DMS114 treated with DMSO at 0.1 percent for 48 hours (cell line): Measurements from ENCODE around the gene RASA3.
A peak's percentile ranks its signal among the peaks of the same experiment; 100 is the strongest.
"Not testable (repeated sequence)": the region's sequence is repeated elsewhere in the genome, so short reads cannot be mapped to it uniquely, and the experiment has no call there.

Experiments used
- DNase-seq: peaks from one replicate; lab custom pipeline; 2025; ENCODE audit not compliant: unreplicated experiment; lab: John Stamatoyannopoulos, UW

Gene RASA3

GRCh38 chr13:114103801-114104654, 28.4 kb downstream of the RASA3 start:
- no peak for DNase-seq

DNA sequence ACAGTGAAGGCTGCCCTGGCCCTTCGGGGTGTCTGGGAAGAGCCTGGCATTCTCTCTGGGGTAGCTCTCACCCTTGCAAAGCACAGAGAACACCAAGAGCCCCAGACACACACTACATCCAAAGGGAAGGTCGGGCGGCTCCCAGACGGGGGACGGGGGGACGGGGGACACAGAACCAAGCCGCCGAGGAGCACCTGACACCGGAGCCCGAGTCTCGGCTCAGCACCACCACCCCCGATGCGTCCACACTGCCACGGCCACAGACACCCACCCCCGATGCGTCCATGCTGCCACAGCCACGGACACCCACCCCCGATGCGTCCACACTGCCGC, 29.2 kb downstream of the RASA3 start:
- DNase-seq, result not testable (repeated sequence)

- DNase-seq, result no peak
Observed at GRCh38 chr13:114102521-114103288, 29.7 kb downstream of the RASA3 start.

DNA sequence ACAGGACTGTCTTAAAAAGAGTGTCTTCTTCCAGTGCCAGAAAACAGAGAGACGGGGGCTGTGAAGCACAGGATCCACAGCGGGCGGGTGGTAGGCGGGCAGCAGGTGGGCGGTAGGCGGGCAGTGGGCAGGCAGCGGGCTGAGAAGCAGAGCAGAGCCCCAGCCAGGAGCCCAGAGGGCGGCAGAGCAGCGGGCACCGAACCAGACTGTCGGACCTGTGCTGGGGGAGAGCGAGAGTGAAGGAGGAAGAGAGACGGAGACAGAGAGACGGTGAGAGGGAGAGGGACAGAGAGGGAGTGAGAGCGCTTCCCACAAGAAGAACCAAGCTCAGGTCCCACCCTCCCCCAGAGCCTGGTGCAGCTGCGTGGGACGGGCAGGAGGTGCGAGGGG, 30.3 kb downstream of the RASA3 start:
- no peak for DNase-seq

DNA sequence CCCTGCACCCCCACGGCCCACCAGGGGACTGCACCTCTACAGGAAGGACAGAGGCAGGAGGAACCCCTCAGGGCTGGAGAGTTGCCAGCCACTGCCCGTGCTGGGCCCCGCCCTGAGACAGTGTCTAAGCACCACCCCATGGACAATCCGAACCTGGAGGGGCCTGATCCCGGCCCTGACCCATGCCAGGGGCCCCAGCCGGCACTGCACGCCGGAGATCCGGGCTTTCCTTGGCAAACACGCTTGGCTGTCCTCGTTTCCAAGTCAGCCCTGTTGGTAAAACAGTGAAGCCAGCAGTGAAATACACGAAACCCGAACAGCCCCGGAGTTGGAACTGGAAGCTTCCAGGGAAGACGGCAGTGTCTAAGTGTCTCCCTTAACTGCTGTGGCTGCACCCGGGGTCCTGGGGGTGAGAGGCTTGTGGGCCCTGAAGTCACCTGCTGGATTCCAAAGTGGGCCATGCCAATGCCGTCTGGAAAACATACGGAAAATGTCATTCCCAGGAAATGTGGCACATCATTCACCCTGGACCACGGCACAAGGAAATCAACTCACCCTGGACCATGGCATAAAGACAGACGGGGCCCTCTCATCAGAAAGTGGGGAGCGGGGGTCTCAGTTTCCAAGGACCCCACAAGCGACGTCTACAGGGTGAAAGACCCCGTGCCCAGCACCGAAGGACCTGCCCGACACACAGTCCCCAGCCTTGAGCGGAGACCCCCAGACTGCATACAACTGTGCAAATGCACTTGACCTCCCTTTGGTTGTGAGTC, 30.9 kb downstream of the RASA3 start:
- no peak for DNase-seq

DNA sequence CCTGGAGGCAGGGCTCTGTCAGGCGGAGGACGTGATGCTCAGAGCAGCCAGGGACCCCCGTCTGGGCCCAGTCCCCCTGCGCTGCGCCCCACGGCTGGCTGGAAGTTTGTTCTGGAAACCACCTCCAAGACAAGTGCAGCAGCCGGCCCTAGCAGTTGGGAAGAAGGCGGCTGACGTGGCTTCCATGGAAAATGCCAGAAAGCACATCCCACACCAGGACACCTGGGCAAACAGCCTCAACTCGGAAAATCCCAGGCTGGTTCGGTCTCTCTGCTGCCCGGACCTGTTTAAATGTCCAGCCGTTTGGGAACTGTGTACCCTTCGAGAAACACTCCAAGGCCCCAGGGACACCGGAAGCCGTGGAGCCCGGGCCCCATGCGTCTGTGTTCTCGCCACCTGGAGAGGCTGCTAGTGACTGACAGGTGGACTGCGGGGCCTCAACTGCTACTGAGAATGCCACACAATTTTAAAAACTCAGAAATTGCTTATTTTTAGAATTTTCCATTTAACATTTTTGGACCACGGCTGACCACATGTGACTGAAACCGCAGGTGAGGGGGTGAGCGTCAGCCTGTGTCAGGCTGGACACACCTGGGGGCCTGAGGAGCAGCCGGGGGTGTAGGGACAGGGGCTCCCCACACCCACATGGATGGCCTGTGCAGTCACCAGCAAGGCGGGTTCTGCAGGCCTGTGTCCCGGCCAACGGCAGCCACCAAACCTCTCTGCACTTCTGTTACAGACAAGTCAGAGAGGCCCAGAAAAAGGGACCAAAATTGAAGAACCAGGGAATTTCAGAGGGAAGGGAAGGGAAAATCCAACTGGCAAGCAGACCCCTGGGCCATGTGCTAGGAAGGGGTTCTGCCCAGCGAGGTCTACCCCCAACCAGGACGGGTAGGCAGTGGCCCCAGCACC, 31.7 kb downstream of the RASA3 start:
- no peak for DNase-seq

DNA sequence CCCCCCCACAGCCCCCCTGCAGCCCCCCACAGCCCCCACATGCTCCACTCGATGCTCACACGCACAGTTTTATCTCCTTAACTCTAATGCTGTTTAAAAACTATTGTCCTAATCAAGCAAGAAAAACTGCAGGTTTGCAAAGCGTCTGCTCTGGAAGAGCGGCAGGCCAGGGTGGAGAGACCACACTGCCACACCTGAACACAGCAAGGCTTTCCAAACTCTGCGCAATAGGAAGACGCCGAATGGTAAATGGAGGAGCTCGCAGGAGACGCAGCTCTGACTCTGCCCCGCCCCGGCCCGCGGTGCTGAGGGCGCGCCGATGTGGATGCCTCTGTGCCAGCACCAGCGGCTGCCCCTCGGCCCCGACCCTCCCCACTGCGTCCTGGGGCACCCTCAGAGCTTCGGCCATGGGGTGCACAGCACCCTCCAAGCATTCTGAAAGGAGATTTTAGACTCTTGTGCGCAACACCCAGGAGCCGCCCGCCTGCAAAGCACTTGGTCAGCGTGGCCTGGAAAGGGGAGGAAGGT, 32.4 kb downstream of the RASA3 start:
- peak; percentile 2 for DNase-seq

- no peak for DNase-seq
Observed at GRCh38 chr13:114099191-114099590, 33.2 kb downstream of the RASA3 start.

GRCh38 chr13:114098689-114099056, 33.8 kb downstream of the RASA3 start:
- not testable (repeated sequence) for DNase-seq

DNA sequence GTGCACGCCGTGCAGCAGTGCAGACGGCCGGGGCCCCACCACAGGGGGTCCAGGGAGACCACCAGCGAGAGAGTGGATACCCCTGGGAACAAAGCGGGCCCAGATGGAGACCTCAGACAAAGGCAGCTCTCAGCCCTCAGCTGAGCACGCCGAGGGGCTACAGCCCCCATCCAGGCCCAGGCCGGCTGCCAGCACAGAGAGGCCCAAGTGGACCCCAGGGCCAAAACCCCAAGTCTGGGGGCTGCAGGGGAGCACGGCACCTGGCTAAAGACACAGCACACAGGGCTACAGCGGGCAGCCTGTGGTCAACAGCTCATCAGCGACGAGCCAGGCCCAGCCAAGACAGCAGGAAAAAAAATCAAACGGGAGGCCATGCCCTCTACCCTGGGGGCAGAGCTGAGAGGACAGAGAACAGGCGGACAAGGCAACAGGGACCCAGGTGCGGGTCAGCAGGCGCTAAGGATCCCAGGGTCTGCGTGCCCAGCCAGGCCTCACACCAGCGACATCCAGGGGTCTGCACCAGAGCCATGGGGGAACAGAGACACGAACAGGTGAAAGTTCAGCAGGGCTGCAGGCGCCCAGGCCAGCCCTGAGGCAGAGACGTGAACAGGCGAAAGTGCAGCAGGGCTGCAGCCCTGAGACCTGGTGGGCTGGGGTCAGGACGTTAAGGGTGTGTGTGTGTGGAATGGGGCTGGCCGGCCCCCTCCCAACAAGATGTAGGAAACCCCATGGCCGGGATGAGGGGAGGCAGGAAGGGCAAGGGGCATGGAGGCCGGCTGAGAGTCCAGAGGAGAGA, 34.3 kb downstream of the RASA3 start:
- no peak for DNase-seq

DNA sequence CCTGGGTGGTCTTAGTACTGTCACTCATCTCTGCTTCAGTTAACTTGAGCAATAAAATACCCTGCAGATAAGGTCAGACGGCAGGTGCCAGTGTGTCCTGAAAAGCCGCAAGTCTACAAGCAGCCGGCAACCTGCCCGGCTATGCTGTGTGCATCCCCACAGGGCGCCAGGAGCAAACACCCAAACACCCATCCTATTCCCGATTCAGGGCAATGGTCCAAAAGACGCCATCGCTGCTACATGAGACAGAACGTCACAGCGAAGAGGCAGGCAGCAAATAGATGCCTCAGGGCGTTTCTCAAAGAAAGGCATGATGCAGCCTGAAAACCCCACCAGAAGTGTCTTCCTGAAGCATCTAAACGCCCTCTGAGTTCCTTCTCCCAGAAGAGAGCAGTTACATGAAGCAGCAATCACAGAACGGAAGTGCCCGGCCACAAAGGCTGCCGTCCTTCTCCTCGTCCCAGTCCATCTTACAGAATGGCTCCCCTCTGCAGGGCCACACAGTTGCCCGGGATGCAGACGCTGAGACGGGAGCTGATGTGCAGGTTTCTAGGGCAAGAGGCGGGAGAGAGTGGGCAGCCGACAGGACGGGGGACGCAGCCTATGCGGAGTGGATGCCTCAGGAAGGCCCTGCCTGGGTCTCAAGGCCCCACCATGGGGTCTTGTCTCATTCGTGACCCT, 35.1 kb downstream of the RASA3 start:
- DNase-seq, result no peak

DNA sequence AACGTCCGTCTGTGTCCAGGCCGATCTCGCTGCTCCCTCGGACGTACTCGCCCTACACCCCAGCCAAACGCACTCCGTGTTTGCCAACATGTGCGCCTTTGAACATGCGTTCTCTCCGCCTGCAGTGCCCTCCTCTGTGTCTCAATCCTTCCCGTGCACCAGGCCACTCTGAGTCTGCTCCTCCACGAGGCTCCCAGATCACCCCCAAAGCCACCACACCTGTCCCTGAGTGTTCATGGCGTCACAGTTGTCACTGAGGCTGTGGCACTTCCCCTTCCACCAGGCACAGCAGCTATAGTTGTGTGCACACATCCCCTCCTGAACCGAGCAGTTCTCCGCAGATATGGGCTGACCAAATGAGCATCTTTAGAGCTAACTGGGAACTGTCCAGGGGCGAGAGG, 35.6 kb downstream of the RASA3 start:
- no peak for DNase-seq

- no peak for DNase-seq
Observed at GRCh38 chr13:114096031-114096485, 36.4 kb downstream of the RASA3 start.

GRCh38 chr13:114095486-114095885, 36.9 kb downstream of the RASA3 start:
- no peak for DNase-seq

DNA sequence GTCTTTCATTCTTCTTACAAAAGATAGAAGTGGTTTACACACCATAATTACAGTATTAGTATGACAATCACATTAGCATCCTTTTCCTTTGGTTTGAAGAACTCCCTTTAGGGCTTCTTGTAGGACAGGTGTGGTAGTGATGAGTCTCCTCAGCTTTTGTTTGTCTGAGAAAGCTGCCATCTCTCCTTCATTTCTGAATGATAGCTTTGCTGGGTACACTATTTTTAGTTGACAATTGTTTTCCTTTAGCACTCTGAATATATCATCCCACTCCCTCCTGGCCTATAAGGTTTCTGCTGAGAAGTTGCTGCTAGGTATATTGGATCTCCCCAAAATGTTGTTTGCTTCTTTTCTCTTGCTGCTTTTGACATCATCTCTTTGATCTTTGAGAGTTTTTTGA, 39.3 kb downstream of the RASA3 start:
- DNase-seq, result no peak

- DNase-seq, result no peak
Observed at GRCh38 chr13:114092468-114092867, 40.0 kb downstream of the RASA3 start.

GRCh38 chr13:114090476-114090875, 41.9 kb downstream of the RASA3 start:
- no peak for DNase-seq

DNA sequence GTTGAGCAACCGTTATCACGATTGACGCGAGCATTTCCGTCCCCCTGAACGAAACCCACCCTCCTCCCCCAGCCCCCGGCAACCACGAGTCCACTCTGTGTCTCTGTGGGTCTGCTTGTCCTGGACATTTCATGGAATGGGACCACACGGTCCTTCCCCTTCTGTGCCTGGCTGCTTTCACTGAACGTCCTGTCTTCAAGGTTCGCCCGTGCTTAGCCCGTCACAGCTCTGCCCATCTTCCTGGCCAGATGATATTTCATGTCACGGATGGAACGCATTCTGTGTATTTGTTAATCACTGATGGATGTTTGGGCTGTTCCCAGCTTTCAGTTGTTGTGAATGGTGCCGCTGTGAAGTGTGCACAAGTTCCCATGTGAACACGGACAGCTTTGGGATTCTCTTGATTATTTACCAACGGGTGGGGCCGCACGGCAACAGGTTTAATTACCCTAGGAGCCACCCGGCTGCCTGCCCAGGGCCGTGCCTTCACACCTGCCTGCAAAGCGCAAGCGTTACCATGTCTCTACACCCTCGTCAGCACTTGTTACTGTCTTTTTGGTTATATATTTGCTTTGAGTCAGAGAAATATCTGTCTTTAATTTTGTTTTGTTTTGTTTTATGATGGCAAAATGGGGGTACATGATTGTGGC, 42.5 kb downstream of the RASA3 start:
- no peak for DNase-seq
